HS-5 (cell line): Measurements from ENCODE around the gene TEAD4.

Source experiments
- DNase-seq: peaks from one replicate; pipeline ENCODE4 v3.0.0-alpha.2; 2012; ENCODE audit warnings: low read depth

Gene TEAD4

GRCh38 chr12:3032770-3033538 is 73.8 kb downstream of the TEAD4 start:
- DNase-seq: no peak

- no peak for DNase-seq
Measured at GRCh38 chr12:3033539-3033867, 74.3 kb downstream of the TEAD4 start.

- DNase-seq: no peak
Measured at GRCh38 chr12:3034067-3034750, 75.0 kb downstream of the TEAD4 start.

DNA sequence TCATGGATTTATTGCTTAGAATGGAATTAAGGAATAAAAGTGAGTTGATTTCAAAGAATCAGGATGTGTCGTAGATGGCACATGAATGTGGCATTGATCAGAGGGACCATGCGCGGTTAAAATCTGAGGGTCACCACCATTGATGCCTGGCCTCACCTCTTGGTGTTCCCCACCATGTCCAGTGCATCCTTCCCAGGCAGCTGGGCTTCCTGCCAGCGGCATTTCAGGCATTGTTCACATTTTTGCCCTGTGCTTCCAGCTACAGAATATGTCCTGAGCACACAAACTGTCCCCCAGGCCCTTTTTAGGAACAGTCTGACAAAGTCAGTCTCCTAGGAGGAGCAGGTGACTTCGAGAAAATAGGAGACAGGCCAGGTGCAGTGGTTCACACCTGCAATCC is 76.0 kb downstream of the TEAD4 start:
- no peak for DNase-seq

DNA sequence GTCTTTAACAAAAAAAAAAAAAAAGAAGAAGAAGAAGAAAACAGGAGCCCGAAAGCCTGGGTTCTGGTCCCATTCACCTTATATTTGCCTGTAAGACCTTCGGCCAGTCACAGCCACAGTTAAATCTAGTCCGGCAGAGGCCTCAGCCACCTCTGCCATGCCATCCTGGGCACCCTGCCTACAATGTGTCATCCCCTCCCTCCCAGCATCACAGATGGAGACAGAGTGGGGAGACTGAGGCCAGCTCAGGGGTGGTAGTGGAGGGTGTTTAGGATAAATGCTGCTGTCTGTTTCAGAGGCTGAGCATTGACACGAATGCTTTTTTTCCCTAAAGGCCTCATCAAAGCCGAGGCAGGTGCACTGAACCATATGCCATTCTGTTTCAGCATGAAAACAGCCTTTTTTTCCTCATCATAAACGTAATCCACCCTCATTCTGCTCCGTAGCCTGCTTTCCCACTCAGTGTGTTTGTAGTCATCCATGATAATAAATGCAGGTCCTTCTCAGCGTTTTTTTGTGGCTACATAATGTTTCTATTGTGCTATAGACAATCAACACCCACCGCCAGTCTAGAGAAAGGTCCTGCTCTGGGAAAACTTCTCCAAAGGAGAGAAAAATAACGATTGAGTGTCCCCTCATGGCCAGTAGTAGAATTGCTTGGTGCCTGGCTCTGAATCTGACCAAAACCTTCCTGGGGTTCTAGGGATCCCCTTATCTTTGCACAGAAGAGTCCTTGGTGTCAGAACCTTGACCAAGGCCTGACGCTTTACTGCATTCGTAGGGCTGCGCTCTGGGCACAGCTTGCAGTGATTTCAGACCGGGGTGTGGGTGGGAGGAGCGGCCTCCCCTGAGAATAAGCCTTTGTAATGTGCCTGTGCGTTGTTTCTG is 76.9 kb downstream of the TEAD4 start:
- DNase-seq: no peak

DNA sequence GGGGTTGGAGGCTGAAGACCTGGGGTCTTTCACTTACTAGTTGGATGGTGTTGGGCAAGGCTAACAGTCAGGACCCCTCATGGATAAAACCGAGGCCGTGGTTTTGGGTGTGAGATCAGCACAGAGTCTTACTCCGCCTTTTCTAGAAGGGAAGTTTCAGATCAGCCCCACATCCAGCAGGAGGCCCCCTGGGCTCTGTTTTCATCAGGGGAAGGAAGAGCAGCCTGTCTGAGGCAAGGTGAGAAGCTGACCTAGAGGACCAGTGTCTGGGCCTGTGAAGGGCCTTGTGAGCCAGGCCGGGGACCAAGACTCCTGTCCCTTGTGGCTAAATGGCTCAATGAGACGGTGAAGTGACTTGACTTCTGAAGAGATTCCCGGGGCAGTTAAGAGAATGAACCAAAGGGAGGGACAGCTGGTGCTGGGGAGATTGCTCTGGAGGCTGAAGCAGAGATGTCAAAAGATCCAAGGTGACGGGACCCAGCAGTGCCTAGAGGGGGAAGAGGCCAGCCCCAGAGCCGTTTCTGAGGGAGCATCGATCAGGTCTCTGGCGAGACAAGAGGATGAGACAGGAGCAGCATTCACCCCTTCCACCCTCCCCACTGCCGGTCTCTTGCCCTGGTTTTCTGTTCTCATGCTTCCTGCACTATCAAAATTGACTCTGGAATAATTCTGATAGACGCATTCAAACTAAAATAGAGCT is 77.9 kb downstream of the TEAD4 start:
- no peak for DNase-seq

- DNase-seq: no peak
Measured at GRCh38 chr12:3038166-3038565, 79.0 kb downstream of the TEAD4 start.

GRCh38 chr12:3038926-3039510 is 79.8 kb downstream of the TEAD4 start:
- no peak for DNase-seq

GRCh38 chr12:3040026-3040656 is 80.9 kb downstream of the TEAD4 start:
- DNase-seq: no peak

DNA sequence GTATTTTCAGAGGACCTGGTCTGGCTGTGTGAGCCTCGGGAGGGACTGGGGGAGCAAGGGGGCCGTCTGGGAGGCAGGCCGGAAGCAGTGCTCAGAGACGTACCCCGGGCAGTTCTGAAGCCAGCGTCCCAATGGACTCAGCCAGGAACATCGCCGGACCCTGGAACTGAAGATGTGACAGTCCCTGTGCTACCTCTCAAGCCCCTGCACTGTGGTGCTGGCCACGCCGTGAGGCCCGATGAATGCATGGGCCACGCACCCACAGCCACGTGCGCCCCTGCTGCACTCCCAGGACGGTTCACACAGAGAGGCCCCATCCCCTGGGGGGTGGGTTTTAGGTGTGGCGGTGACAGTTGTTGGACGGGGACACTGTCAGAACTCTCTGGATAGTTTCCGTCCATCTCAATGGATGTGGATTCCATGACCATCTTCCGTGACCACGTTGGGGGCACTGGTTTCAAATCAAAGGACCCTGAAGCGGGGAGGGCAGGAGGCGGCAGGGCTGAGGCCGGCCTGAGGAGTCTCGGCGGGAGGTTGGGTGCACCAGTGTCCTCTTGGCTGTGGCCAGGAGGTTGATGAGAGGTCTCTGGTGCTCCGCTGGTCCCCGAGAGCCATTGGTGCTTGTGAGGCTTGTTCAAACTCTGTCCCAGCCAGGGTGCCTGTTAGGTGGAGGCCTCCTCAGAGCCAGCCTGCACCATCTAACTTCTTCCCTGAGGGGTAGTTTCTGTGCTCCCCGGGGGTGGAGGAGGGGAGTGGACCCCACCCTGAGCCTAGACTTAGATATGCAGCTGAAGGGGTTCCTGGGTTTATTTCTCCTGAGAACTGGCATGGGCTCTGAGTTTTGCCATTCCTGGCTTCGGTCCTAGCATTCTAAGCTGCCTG is 81.7 kb downstream of the TEAD4 start:
- DNase-seq: no peak

DNA sequence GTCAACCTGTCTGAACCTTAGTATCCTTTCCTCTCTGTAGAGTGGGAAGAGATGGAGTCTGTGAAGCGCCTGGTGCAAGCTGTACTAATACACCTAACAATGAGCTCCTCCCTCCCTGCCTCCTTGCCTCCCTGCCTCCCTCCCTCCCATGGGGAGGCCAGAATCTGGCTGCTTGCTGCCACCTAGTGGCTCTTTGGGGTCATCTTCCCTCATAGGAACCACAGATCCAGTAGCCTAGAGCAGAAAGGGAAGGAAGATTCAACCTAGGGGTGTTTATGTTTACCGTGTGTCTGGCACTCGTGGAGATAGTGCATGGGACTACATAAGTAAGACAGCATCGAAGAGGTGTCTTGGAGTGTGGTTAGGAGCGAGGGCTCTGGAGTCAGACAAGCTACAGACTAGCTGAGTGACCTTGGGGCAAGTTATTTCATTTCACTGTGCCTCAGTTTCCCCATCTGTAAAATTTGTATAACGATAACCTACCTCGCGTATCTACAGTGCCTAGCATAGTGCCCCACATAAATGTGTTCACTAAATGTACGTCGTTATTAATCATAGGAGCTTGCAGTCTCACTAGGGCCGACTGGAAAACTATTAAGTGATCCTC is 82.5 kb downstream of the TEAD4 start:
- DNase-seq: peak; percentile 58

- DNase-seq: no peak
Measured at GRCh38 chr12:3042394-3042793, 83.2 kb downstream of the TEAD4 start.

DNA sequence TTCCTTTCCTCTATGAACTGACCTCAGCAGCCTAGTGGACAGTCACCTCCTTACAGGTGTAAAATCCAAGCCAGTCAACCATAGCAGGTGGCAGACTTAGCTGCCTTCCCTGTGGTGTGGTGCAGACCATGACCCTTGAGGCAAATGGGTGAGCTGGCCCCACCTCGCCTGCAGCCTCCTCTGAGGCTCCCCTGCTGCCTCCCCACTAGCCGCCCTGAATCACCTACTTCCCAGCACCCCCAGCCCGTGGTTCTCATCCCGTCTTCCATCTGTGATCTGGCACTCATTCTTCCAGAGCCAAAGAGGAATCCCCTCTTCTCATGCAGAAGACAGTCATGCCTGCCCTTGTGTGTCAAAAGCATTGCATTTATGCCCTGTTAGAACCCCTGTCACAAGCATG is 83.6 kb downstream of the TEAD4 start:
- DNase-seq: no peak

GRCh38 chr12:3043406-3043805 is 84.2 kb downstream of the TEAD4 start:
- DNase-seq: no peak

- DNase-seq: no peak
Measured at GRCh38 chr12:3044141-3044630, 85.0 kb downstream of the TEAD4 start.

- DNase-seq: no peak
Measured at GRCh38 chr12:3045494-3045893, 86.3 kb downstream of the TEAD4 start.

GRCh38 chr12:3045989-3046388 is 86.8 kb downstream of the TEAD4 start:
- DNase-seq: no peak

DNA sequence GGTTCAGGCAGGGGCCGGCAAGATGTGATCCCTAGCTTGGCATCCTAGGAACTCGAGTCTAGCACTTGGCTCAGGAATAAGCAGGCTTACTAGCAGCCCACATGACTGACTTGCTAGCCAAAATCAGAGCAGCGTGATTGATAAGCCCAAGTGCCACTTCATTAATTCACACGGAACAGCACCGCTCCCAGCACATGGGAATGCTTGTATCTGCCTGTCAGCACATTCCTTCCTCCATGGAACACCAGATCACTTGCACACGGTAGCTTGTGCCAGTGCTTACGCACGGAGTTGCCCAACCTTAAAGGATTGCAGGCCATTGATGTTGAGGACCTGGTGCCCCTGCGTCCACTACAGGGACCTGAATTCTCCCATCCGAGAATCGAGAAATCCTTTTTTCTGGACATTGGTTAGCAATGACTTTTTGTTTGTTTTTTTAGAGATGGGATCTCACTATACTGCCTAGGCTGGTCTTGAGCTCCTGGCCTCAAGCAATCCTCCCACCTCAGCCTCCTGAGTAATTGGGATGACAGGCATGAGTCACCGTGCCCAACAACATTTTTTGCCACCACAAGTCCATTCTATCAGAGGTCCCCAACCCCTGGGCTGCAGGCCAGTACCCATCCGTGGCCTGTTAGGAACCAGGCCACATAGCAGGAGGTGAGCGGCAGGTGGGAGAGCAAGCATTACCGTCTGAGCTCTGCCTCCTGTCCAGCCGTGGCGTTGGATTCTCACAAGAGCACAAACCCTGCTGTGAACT is 87.4 kb downstream of the TEAD4 start:
- no peak for DNase-seq

DNA sequence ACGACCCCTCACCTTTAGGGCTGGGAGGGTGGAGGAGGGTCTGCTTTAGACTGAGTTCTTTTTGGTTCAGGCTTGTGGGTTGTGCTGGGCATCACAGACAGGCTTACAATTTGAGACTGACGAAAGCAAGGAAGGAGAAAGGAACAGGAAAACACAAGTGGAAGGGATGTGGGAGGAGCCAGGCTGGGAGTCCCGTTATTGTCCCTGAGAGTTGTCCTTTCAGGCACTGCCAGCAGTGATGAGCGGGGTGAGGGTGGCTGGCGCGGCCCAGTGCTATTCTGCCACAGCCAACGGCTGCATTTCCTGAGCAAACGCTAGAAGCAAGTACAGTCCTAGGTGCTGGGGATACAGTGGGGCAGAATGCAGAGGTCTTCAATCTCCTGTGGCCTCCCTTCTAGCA is 88.8 kb downstream of the TEAD4 start:
- no peak for DNase-seq
